Measurements from ENCODE around the gene FBXO44.

FBXO44 gene

DNA sequence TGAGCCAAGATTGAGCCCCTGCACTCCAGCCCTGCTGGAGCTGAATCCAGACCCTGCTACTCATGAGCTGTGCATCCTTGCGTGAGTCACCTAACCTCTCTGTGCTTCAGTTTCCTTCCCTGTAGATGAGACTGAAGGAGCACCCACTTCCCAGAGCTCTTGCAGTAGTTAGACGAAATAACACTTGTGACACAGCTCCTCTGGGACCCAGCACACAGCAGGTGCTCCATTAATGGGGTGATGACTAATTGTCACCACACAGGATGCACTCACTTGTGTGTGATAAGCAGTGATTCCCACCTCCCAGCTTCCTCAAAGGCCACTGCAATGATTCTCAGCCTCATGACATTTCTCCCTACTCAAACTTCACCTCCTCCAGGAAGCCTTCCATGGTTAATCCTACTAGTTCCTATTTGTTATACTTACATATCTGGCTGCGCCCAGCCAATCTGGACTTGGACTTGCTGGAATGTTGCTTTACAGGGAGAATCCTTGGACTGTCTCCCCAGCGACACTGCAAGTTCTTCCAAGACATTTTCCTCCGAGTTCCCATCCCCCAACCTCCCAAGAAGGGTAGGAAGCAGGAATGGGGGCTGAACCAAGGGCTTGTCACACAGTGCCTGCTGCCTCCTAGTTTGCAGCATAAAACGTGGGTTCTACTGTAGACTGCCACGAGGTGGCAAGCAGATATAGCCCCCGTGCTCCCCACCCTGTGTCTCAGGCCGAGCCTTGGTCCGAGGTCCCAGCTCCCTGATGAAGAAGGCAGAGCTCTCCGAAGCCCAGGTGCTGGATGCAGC, 54.1 kb downstream of the FBXO44 start:
- Histone ChIP-seq H4K20me1 (ENCODE audit: insufficient read depth, low read length) (no peaks in the 10 kb centered on the region), H3K4me2 (ENCODE audit: low read length) (no peak overlapping the region), H3K9me2 (ENCODE audit: low read depth, low read length) (no peaks in the 10 kb centered on the region), H3K27ac (ENCODE audit: low read depth, low read length, poor library complexity, severe bottlenecking) (no peak overlapping the region), H3K9me3 (ENCODE audit: low read length) (no peaks in the 10 kb centered on the region), H3K79me2 (ENCODE audit: insufficient read depth, low read length) (no peaks in the 10 kb centered on the region), H3K9ac (ENCODE audit: low read length) (no peak overlapping the region), H3K27me3 (ENCODE audit: insufficient read depth, low read length) (peaks cover 5% of the 10 kb centered on the region; the same call in 1 of the 2 replicates), H2AFZ (ENCODE audit: low read length) (no peak overlapping the region), H3K4me1 (ENCODE audit: insufficient read depth, low read length, severe bottlenecking) (no peaks in the 10 kb centered on the region), H3K4me3 (ENCODE audit: low read depth, low read length, poor library complexity, severe bottlenecking) (no peak overlapping the region), H3F3A (ENCODE audit: insufficient read depth, low read length) (no peaks in the 10 kb centered on the region), H3K36me3 (ENCODE audit: insufficient read depth, low read length) (no peaks in the 10 kb centered on the region)
- no peak for TF ChIP-seq EZH2 (IDR thresholded peaks at IDR 0.05; ENCODE audit: borderline replicate concordance, low read length)
- TF ChIP-seq, protein P1, sequence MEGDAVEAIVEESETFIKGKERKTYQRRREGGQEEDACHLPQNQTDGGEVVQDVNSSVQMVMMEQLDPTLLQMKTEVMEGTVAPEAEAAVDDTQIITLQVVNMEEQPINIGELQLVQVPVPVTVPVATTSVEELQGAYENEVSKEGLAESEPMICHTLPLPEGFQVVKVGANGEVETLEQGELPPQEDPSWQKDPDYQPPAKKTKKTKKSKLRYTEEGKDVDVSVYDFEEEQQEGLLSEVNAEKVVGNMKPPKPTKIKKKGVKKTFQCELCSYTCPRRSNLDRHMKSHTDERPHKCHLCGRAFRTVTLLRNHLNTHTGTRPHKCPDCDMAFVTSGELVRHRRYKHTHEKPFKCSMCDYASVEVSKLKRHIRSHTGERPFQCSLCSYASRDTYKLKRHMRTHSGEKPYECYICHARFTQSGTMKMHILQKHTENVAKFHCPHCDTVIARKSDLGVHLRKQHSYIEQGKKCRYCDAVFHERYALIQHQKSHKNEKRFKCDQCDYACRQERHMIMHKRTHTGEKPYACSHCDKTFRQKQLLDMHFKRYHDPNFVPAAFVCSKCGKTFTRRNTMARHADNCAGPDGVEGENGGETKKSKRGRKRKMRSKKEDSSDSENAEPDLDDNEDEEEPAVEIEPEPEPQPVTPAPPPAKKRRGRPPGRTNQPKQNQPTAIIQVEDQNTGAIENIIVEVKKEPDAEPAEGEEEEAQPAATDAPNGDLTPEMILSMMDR (IDR thresholded peaks at IDR 0.05; ENCODE audit: low read length), result no peak

DNA sequence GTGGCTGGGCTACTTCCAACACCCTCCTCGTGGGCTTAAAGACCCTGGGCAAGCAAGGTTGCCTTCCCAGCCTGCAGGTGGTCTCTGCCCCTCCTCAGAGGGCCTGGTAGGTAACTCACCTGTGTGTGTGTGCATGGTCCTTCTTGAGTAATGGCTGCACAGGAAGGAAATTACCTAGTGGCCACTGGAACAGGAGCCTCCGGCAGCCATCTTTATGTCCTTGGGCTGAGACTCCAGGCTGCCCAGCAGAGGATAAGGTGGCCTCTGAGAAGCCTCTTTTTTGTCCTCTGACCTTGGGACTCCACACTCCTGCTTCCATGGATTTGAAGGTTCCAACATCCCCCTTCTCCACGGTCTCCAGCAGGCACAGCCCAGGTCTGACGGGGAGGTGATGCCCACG, 56.8 kb downstream of the FBXO44 start:
- Histone ChIP-seq H3K27me3 (ENCODE audit: insufficient read depth, low read length) (peaks cover 5% of the 10 kb centered on the region; the same call in 1 of the 2 replicates), H3K9me2 (ENCODE audit: low read depth, low read length) (no peaks in the 10 kb centered on the region), H3F3A (ENCODE audit: insufficient read depth, low read length) (no peaks in the 10 kb centered on the region), H4K20me1 (ENCODE audit: insufficient read depth, low read length) (no peaks in the 10 kb centered on the region), H2AFZ (ENCODE audit: low read length) (no peak overlapping the region), H3K4me3 (ENCODE audit: low read depth, low read length, poor library complexity, severe bottlenecking) (no peak overlapping the region), H3K79me2 (ENCODE audit: insufficient read depth, low read length) (no peaks in the 10 kb centered on the region), H3K4me2 (ENCODE audit: low read length) (no peak overlapping the region), H3K27ac (ENCODE audit: low read depth, low read length, poor library complexity, severe bottlenecking) (no peak overlapping the region), H3K36me3 (ENCODE audit: insufficient read depth, low read length) (no peaks in the 10 kb centered on the region), H3K9ac (ENCODE audit: low read length) (no peak overlapping the region), H3K9me3 (ENCODE audit: low read length) (no peaks in the 10 kb centered on the region), H3K4me1 (ENCODE audit: insufficient read depth, low read length, severe bottlenecking) (no peaks in the 10 kb centered on the region)
- TF ChIP-seq, protein P1 (IDR thresholded peaks at IDR 0.05; ENCODE audit: low read length), result no peak
- TF ChIP-seq EZH2 (IDR thresholded peaks at IDR 0.05; ENCODE audit: borderline replicate concordance, low read length), result no peak

DNA sequence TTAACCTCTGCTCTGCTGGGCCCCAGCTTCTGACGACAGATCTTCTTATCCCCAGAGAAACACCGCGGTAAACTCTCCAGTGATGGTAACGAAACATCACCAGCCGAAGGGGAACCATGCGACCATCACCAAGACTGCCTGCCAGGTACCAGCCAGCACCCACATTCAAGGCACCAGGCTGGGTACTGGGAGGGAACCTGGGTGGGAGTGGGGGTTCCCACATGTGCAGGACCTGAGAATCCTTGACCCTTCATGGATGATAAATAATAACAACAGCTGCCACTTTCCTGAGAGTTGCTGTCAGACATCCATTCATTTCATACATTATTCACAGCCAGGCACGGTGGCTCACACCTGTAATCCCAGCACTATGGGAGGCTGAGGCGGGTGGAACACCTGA, 57.6 kb downstream of the FBXO44 start:
- no peak for TF ChIP-seq EZH2 (IDR thresholded peaks at IDR 0.05; ENCODE audit: borderline replicate concordance, low read length)
- TF ChIP-seq, protein P1 (IDR thresholded peaks at IDR 0.05; ENCODE audit: low read length), result no peak
- Histone ChIP-seq H3K36me3 (ENCODE audit: insufficient read depth, low read length) (no peaks in the 10 kb centered on the region), H3K9me3 (ENCODE audit: low read length) (no peaks in the 10 kb centered on the region), H4K20me1 (ENCODE audit: insufficient read depth, low read length) (no peaks in the 10 kb centered on the region), H3K4me1 (ENCODE audit: insufficient read depth, low read length, severe bottlenecking) (no peaks in the 10 kb centered on the region), H3K9me2 (ENCODE audit: low read depth, low read length) (no peaks in the 10 kb centered on the region), H3K27ac (ENCODE audit: low read depth, low read length, poor library complexity, severe bottlenecking) (no peak overlapping the region), H3K4me2 (ENCODE audit: low read length) (no peak overlapping the region), H3K9ac (ENCODE audit: low read length) (no peak overlapping the region), H3K4me3 (ENCODE audit: low read depth, low read length, poor library complexity, severe bottlenecking) (no peak overlapping the region), H2AFZ (ENCODE audit: low read length) (no peak overlapping the region), H3F3A (ENCODE audit: insufficient read depth, low read length) (no peaks in the 10 kb centered on the region), H3K79me2 (ENCODE audit: insufficient read depth, low read length) (no peaks in the 10 kb centered on the region), H3K27me3 (ENCODE audit: insufficient read depth, low read length) (peaks cover 5% of the 10 kb centered on the region; the same call in 1 of the 2 replicates)
